GM19397 (cell line): Measurements from ENCODE around the gene ARSI.

ENCODE experiments used
- ATAC-seq: cut with Tn5 transposase; IDR thresholded peaks from one replicate; pipeline ENCODE4 v1.9.1; 2021; ENCODE audit warnings: mild to moderate bottlenecking, moderate library complexity; ENCODE audit not compliant: unreplicated experiment

ARSI gene

DNA sequence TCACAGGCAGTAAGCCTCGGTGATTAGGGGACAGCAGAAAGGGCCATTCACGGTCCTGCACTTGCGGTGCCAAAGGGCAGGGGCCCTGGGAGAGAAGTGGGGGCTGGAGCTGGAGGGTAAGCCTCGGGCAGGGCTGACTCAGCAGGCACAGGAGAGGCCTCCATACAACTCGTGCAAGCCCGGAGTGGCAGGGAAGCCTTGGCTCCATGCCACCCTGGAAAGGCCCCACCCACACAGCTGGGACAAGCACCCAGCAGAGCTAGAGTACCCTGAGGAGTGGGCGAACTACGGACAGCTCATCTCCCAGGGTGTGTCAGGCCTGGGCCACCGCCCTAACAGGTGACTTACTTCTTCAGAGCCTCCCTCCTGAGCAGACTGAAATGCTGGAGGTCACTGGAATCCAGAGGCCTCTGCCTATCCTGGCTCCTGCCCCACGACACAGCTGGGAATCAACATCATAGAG is 7.5 kb downstream of the ARSI start:
- ATAC-seq, result no peak

DNA sequence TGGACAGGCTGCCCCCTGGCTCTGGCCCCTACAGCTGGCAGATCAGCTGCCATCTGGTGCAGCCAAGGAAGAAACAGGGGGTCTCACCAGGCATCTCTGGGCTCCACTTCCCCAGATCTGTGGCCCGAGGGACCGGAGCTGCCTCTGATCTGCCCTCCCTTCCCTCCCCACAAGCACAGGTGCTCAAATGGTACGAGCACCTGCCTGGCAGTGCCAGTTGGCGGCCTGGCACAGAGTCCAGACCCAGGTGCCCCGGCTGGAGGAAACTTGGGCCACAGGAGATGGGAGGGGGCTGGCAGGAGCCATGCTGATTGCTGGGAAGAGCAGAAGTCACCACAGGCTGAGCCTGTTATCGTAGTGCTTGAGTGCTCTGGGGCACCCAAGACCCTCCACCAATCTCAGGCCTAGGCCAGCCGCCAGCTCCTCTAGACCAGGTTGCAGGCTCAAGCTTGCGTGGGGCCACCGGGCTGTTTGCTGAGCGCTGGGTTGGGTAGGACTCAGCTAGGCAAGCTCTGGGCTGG is 8.1 kb downstream of the ARSI start:
- no peak for ATAC-seq

DNA sequence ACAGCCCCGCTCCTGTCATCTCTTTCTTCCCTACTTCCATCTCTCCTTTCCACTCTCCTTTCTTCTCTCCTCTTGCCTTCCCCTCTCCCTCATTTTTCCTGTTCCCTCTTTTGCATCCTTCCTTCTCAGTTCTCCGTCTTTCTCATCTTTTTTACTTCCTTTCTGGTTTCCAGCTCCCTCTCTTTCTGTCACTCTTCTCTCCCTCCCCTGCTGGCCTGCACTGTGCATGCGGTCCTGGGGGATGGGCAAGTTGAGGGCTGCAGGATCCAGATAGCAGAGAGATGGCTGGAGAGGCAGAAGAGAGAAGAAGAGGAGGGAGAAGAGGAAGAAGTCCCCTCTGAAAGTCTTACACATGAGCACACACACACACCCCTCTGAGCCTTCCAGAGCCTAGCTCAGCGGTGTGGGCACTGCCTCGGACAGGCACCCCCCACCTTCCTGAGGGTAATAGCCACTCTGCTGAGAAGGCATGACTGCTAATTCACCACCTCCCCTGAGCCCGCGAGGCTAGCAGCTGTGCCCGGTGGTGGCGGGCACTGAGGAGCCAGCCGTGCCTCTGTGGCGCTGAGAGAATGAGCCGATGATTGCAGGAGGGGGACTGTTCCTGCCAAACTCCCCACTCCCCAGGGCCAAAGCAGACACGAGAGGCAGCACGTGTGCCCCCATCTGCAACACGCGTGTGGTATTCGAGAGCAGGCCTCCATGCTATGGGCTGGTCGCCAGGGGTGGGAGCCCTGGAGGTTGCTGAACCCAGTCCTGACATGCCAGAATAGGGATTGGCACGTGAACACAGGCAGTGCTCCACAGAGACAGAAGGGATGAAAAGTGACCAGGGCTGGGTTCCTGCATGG is 9.4 kb downstream of the ARSI start:
- ATAC-seq, result no peak

DNA sequence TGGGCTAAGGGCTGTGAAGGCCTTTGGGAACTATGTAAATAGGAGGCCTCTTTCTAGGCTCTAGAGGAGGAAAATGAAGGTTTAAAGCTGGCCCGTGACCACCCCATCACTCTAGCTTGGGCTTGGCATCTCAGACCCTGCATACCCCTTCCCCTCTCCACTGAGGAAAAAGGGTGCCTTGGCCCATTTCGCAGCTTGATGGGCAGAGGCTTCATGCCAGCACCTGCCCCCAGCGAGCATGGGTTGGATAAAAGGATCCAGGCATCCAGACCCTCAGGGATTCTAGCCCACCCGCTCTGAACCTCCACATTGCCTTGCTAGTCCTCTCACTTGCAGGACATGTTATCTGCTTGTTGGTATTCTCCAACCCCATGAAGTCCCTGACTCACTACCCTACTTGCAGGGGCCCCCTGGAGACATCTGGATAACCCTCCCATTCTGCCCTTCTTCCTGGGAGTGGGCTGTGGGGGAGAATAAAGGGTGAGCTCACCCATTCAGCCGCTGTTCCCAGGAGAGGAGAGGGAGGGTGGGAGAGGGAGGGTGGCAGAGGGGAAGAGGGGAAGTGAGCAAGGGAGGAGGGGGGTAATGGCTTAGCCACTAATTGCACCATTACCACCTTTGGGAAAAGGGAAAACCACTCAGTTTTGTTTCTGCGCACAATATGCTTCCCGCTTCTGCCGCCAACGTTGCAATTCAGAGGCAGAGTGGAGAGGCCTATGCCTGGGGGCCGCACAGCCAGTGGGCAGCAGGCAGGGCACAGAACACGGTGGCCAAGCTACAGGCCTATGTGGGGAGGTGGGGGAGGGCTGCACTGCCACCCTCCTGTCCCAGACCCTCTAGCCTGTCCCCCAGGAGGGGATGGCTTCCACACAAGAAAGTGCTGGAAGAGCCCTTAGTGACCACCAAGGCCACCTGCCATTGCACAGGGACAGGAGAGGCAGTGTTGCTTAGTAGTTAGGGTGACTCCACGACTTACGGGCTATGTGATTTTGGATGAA is 11.0 kb downstream of the ARSI start:
- ATAC-seq, result no peak

DNA sequence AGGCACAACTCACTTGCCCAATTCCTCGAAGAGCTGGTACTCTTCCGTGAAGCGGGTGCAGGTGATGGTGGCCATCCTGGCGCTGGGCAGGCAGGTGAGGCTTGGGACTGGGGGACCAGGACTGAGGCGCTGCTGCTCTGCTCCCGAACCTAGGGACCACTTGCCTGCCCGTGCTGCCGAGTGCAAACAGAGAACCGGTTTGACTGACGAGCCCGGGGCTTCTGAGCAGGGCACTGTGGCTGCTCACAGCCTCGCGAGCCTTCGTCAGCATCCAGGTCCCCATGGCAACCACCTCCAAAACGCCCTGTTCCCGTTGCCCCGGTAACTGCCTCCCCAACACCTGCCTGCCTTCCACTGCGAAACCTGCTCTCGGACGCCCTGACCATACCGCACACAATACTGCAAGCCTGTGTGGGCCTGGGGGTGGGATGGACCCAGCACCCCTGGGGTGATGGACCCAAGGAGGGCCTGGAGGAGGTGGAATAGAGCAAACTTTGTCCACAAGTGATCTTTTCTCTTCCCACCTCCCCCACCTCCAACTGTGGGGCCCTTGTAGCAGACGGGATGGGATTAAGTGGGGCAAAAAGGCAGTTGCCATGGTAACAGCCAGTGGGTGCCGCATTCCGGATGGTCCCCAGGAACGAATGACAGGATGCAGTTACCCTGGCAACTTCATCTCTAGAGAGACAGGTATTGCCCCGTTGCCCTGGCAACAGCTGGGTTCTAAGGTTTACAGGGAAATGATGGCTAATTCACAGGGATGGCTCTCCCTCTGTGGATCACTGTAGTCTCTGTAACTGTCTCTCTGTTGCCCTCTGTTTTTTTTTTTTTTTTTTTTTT is 12.9 kb downstream of the ARSI start, which contains the start of gene CAMK2A:
TSS of gene CAMK2A (minus strand) at position 223 of the 840 bp plus-strand sequence. CDS start at position 75, 148 bp downstream.
- ATAC-seq, result no peak

DNA sequence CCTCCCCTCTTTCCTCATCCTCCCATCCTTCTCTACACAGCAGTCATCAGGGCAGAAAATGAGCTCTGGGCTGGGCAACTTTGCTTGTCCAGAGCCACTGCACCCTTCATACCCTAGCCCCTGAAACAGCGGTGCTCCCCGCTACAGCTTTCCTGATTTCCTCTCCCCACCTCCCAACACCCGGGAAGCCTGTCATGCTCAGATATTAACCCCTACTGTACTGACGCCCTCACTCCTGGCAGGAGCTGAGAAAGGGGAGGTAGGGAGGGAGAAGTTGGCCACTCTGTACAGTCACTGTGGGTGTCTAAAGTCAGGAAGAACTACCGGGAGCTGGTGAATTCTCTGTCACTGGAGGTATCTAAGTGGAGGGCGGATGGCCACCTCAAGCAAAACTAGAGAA is 13.9 kb downstream of the ARSI start:
- ATAC-seq, result no peak

DNA sequence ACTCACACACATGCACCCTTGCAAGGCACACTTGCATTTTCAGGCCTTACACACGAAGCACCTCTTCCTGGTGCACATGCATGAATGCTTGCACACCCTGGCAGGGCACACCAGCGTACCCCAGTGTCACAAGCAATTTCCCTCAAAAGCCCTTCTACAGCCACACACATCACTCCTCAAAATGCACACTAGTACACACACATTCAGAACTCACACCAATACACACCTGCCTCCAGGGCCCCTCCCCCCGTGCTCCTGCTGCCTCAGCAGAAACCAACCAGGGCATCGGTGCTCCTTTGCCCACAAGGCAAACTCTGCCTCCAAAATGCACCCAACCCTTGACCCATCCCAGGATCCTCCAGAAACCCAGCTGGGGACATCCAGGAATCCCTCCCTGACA is 14.3 kb downstream of the ARSI start:
- ATAC-seq, result no peak

DNA sequence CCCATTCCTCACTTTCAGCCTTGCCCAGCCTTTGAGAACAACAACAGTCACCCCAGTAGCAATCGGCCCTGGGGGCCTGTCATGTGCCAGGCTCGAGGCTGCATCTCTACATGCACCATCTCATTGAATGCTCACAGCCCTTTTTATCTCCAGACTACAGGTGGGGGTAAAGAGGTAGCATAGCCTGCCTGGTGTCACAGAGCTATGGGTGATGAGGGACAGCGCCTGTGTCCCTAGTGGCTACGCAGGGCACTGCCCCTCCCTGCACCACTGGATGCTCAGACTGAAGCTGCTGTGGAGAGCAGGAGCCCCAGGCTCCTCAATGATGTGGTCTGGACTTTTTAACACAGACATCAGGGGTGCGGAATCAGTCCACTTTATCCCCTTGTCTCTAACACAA is 15.9 kb downstream of the ARSI start:
- ATAC-seq, result no peak

DNA sequence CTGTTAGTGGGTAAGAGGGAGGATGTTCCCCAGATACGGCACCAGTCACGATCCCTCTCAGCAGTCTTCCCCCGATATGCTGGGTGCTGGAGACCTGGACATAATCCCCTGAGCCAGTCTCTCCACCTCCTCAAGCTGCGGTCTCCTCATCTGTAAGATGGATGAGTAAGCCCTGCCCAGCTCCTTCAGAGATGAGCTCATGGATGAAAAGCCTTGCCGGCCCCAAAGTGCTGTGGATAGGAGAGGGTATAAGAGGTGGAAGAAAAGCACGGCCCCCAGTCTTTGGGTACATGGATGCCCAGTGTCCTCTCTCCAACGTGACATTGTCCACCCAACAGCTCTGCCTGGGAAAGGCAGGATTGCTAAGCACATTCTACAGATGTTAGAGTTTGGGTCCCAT is 17.6 kb downstream of the ARSI start:
- ATAC-seq, result no peak

DNA sequence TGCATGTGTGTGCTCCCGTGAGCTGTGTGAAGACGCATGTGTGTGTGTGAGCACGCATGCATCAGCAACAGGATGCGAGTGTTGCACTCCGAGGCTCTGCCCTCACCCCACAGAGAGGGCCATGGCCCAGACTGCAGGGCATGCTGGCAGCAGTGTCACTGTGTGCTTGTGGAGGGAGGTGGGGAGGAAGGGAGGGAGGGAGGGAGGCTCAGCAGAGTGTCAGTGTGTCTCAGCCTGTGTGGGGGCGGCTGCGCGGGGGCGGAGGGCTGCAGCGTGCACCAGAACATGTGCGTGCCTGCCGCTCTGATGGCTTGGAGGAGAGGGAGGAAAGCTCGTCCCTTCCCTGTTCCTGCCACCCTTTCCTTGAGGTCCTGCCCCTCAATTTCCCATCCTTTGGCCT is 18.4 kb downstream of the ARSI start:
- ATAC-seq, result no peak

DNA sequence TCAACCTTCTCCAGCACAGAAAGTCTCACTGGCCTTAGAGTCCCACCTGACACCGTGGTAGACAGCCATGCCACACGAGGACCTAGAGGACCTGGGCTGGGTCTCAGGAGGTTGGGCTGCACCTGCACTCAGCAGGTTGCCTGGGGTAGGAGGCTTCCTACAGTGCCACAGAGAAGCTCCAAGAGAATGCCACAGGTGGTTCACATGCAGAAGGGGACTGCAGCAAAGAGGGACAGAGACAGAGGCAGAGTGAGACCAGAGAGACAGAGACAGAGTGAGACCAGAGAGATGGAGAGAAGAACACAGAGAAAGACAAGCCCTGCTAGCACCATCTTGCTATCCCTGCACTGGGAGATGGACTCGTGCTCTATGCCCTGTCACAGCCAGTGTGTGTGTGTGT is 18.8 kb downstream of the ARSI start:
- no peak for ATAC-seq

DNA sequence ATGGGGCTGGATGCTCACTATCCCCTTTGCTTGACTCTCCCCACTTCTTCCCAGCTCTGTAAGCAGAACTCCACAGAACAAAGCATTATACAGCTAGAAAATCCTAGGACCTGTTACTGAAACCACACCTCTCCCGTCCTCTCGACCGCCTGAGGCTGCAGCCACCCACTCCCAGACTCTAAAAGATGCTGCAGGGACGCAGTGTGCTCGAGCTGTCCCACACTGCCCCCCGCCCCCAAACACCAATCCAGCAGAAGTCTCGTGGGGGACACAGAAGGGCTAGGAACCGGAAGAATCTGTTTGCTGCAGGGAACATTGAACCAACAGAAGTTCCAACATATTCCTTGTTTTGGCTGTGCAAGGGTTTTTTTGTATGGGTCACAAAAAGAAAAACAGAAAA is 20.7 kb downstream of the ARSI start:
- no peak for ATAC-seq

DNA sequence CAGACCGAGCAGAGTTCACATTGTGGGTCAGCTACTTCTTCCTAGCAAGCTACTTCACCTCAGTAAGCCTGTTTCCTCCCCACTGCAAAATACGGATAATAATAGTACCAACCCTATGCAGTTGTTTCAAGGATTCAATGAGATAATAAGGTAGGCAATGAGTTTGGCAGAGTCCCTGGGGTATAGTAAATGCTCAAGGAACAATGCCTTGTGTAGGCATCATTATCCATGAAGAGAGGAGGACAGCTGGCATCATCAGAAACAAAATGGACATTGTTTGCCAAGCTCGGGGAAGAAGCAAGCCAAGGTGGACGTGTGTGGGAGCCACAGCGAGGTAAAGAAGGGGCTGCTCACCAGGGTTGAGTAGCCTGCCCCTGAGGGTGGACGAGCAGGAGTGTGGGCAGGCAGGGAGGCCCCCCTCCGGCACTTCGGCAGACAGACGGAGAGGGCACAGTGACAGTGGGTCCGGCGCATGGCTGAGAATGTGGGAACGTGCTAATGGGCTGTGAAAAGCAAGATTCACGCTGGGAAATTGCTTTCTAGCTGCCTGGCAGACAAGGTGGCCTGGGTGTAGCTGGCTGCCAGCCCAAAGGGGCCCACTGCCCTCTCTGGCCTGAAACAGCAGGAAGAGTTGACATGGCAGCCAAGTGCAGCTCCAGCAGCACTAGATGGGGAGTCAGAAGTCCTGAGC is 23.2 kb downstream of the ARSI start:
- ATAC-seq, result no peak

DNA sequence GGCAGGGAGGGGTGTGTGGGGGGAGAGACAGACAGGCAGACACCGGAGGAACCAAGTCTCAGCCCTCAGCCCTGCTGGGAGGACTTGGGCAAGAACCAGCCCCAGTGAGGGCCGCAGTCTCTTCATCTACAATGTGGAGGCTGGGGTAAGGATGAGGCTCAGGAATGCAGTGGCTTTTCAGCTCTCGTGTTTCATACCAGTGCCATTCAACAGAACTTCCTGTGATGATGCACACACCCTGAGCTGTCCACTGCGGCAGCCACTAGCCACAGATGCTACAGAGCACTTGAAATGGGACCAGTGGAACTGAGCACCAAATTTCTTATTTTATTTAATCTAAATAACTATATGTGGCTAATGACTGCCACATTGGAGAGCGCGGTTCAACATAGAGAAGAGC is 23.8 kb downstream of the ARSI start:
- no peak for ATAC-seq

DNA sequence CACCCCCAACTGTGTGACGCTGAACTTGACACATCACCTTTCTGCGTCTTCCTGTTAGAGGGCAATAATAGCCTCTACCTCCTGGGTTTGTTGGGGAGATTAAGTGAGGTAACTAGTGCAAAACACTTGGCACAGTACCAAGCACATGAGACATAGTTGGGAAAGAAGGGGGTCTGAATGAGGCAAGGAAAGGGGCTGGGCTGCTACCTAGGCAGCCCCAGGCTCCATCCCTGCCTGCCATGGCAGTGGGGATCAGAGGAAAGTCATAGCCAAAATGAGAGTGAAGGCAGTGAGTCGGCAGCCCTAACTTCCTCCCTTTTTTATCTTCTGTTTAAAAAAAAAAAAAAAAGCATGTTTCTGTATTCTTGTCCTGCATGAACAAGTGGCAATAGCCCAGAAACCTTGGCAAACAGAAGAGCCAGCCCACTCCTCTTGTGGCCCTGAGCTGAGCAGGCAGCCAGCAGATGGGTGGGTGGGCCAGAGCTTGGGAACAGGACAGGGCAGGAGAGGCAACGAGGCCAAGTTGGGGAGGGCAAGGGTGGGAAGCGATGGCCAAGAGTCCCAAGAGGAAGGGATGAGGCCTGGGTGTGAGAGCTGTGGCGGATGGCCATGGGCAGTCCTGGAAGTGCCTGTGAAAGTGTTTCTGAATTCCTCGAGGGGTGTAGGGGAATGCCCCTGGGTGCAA is 24.5 kb downstream of the ARSI start:
- no peak for ATAC-seq

DNA sequence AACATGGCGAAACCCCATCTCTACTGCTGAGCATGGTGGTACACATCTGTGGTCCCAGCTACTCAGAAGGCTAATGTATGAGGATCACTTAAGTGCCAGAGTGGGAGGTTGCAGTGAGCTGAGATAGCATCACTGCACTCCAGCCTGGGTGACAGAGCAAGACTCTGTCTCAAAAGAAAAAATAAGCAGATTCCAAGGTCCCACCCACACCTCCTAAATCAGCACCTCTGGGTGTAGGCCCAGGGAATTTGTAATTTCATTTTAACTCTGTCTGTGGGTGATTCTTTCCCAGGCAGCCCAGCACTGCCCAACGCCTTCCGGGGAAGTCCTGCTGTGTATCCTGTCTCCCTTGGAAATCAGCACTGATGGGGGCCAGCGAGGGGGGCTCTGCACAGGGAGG is 25.7 kb downstream of the ARSI start:
- no peak for ATAC-seq

DNA sequence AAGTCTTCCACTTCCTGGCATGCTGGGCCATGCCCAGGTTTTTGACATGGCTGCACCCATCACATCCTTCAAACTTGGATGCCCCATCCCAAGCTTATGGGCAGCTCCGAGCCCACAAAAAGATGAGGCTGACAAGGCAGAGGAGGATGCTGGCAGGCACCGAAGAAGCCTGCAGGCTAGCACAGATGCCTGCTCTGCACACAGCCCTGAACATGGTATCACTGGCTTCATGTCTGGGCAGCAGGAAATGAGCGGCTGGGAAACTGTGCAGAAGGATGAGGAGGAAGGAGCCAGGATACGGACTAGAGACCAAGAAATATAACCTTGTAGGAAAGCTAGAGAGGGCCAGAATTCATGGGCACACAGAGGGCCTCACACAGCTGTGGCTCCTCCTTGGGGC is 27.9 kb downstream of the ARSI start:
- ATAC-seq, result no peak

DNA sequence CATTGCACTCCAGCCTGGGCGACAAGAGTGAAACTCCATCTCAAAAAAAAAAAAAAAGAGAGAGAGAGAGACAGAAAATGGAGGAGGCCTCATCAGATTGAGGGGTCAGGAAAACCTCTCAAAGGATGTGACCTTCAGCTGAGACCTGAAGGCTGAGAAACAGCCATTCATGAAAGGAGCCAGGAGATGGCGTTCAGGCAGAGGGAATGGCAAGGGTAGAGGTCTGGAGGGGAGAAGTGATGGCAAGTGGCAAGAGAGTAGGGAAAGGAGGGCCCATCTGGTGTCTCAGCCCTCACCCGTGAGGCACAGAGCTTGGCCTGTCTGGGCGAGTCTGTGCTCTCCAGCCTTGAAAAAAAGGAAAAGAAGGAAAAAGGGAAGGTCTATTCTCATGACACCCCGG is 30.2 kb downstream of the ARSI start:
- no peak for ATAC-seq

DNA sequence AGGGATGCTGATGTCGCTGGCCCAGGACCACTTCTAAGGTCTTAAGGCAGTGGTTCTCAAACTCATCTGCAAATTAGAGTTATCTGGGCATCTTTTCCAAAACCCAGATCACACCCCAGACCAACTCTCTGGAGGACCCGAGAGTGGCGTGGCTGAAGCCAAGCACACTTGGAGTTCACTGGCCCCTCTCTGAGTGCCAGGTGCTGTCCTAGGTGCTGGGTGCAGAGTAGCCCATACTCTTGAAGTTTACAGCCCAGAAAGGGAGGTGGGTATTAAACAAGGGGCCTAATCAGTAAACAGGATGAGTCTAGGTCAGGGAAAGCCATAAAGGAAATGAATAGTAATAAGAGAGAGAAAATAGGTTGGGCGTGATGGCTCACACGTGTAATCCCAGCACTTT is 30.8 kb downstream of the ARSI start:
- no peak for ATAC-seq
